BLaER1 treated with 17β-estradiol and CSF1 and Interleukin-3, amounts not matched to agents 10 nM and 100 nM (cell line): ENCODE measurements around the gene RABEPK.

Source experiments
- H3K27ac ChIP-seq, 11 experiments: shearing (Covaris generic); formaldehyde crosslinking; 2 replicates each; pipeline ENCODE4 v1.8.1; 2022
- H3K27me3 ChIP-seq, 11 experiments: shearing (Covaris generic); formaldehyde crosslinking; 2 replicates each; pipeline ENCODE4 v1.8.1; 2022
- H3K36me3 ChIP-seq, 11 experiments: shearing (Covaris generic); formaldehyde crosslinking; 2 replicates each; pipeline ENCODE4 v1.8.1; 2022
- H3K4me1 ChIP-seq, 10 experiments: shearing (Covaris generic); formaldehyde crosslinking; 2 replicates each; pipeline ENCODE4 v1.8.1; 2022
- H3K4me2 ChIP-seq, 11 experiments: shearing (Covaris generic); formaldehyde crosslinking; 2 replicates each; pipeline ENCODE4 v1.8.1; 2022
- H3K4me3 ChIP-seq, 10 experiments: shearing (Covaris generic); formaldehyde crosslinking; 2 replicates each; pipeline ENCODE4 v1.8.1; 2022
- H3K9ac ChIP-seq, 11 experiments: shearing (Covaris generic); formaldehyde crosslinking; 2 replicates each; pipeline ENCODE4 v1.8.1; 2022
- H3K9me3 ChIP-seq, 11 experiments: shearing (Covaris generic); formaldehyde crosslinking; replicated peaks in 1 of 11; 2 replicates each; pipeline ENCODE4 v1.8.1; 2022
- H4K20me1 ChIP-seq, 11 experiments: shearing (Covaris generic); formaldehyde crosslinking; 2 replicates each; pipeline ENCODE4 v1.8.1; 2022
- Cebpa-rat ChIP-seq, 11 experiments: shearing (Covaris generic); IDR thresholded peaks; 2 replicates each; pipeline ENCODE4 v1.8.1; 2022

The RABEPK gene

GRCh38 chr9:125238915-125239446, 38.6 kb downstream of the RABEPK start:
- no peaks in the 10 kb centered on the region for H3K27me3 ChIP-seq
- H4K20me1 ChIP-seq: peaks cover 65 to 71% (median 69%) of the 10 kb centered on the region in 11 experiments
- H3K4me2 ChIP-seq: peak overlapping the region; percentile 79 to 98 (median 90)
- H3K27ac ChIP-seq: 0 out of 22 replicates have a peak overlapping the region, but pooled peaks of 1 of the 11 experiments have one; percentile 4
- peak overlapping the region; percentile 79 to 99 (median 90) for H3K4me3 ChIP-seq
- H3K9ac ChIP-seq: peak overlapping the region; percentile 93 to 99 (median 97)
- no peak for TF ChIP-seq Cebpa-rat (IDR thresholded peaks at IDR 0.05)
- peaks cover 47 to 68% (median 57%) of the 10 kb centered on the region in 10 experiments for H3K4me1 ChIP-seq
- peaks cover 62 to 68% (median 65%) of the 10 kb centered on the region in 11 experiments for H3K36me3 ChIP-seq
- H3K9me3 ChIP-seq: no peaks in the 10 kb centered on the region

- H3K27ac ChIP-seq: peak overlapping the region; percentile 86 to 99 (median 94); a peak in 21 of 22 replicates
Observed at GRCh38 chr9:125239631-125240597, 39.6 kb downstream of the RABEPK start.

GRCh38 chr9:125240649-125240999, 40.3 kb downstream of the RABEPK start:
- H3K9me3 ChIP-seq: no peaks in the 10 kb centered on the region
- H3K27ac ChIP-seq: peak overlapping the region; percentile 86 to 99 (median 94)
- H3K4me1 ChIP-seq: peaks cover 48 to 61% (median 51%) of the 10 kb centered on the region in 10 experiments
- peak overlapping the region; percentile 79 to 98 (median 90) for H3K4me2 ChIP-seq
- H3K27me3 ChIP-seq: no peaks in the 10 kb centered on the region
- peak overlapping the region; percentile 79 to 99 (median 90) for H3K4me3 ChIP-seq
- peaks cover 53 to 55% (median 54%) of the 10 kb centered on the region in 11 experiments for H4K20me1 ChIP-seq
- peaks cover 49 to 52% (median 51%) of the 10 kb centered on the region in 11 experiments for H3K36me3 ChIP-seq
- H3K9ac ChIP-seq: peak overlapping the region; percentile 93 to 99 (median 97)
- TF ChIP-seq Cebpa-rat (IDR thresholded peaks at IDR 0.05): no peak

More at GRCh38 chr9:125239631-125240597, 39.6 kb downstream of the RABEPK start:
- H3K4me1 ChIP-seq: peaks cover 47 to 62% (median 56%) of the 10 kb centered on the region in 10 experiments
- no peak for TF ChIP-seq Cebpa-rat (IDR thresholded peaks at IDR 0.05)
- H3K36me3 ChIP-seq: peaks cover 56 to 59% (median 58%) of the 10 kb centered on the region in 11 experiments
- peaks cover 60 to 62% (median 61%) of the 10 kb centered on the region in 11 experiments for H4K20me1 ChIP-seq
- no peaks in the 10 kb centered on the region for H3K27me3 ChIP-seq
- H3K4me2 ChIP-seq: peak overlapping the region; percentile 79 to 98 (median 90)
- H3K9ac ChIP-seq: peak overlapping the region; percentile 93 to 99 (median 97)
- H3K9me3 ChIP-seq: no peaks in the 10 kb centered on the region
- peak overlapping the region; percentile 79 to 99 (median 90) for H3K4me3 ChIP-seq

- peak within 1 kb of the TSS; percentile 90 to 99 (median 94) for H3K27ac ChIP-seq
- H4K20me1 ChIP-seq: peaks cover 47 to 49% (median 48%) of the 10 kb centered on the region in 11 experiments
- H3K9ac ChIP-seq: peak within 1 kb of the TSS; percentile 93 to 99 (median 97)
- peaks cover 42 to 54% (median 46%) of the 10 kb centered on the region in 10 experiments for H3K4me1 ChIP-seq
- no peaks in the 10 kb centered on the region for H3K9me3 ChIP-seq
- H3K27me3 ChIP-seq: no peaks in the 10 kb centered on the region
- H3K36me3 ChIP-seq: peaks cover 43 to 46% (median 44%) of the 10 kb centered on the region in 11 experiments
- peak within 1 kb of the TSS; percentile 79 to 99 (median 90) for H3K4me3 ChIP-seq
- no peak for TF ChIP-seq Cebpa-rat (IDR thresholded peaks at IDR 0.05)
- H3K4me2 ChIP-seq: peak within 1 kb of the TSS; percentile 85 to 99 (median 91)
Observed at GRCh38 chr9:125241000-125241862, 40.9 kb downstream of the RABEPK start, which contains the start of gene HSPA5. Gene HSPA5, minus strand, starts transcription at chr9:125241343. Its CDS starts 217 bp downstream, at chr9:125241126.

- H3K27ac ChIP-seq: peak overlapping the region; percentile 88 to 99 (median 94)
Observed at GRCh38 chr9:125241863-125242739, 41.8 kb downstream of the RABEPK start.

GRCh38 chr9:125243792-125244260, 43.5 kb downstream of the RABEPK start:
- Histone ChIP-seq H3K27me3 (no peaks in the 10 kb centered on the region), H3K4me3 (no peak overlapping the region), H3K9ac (no peak overlapping the region), H3K36me3 (peaks cover 17 to 20% (median 19%) of the 10 kb centered on the region in 11 experiments), H3K4me1 (peaks cover 17 to 28% (median 22%) of the 10 kb centered on the region in 10 experiments), H3K9me3 (no peaks in the 10 kb centered on the region), H3K27ac (no peak overlapping the region), H3K4me2 (no peak overlapping the region), H4K20me1 (peaks cover 21 to 23% (median 22%) of the 10 kb centered on the region in 11 experiments; a peak in 21 of 22 replicates)
- TF ChIP-seq Cebpa-rat (IDR thresholded peaks at IDR 0.05): no peak

More at GRCh38 chr9:125241863-125242739, 41.8 kb downstream of the RABEPK start:
- H3K36me3 ChIP-seq: peaks cover 34 to 37% (median 36%) of the 10 kb centered on the region in 11 experiments
- H3K9me3 ChIP-seq: no peaks in the 10 kb centered on the region
- H3K27me3 ChIP-seq: no peaks in the 10 kb centered on the region
- H3K4me3 ChIP-seq: peak overlapping the region; percentile 79 to 99 (median 90)
- H3K9ac ChIP-seq: peak overlapping the region; percentile 93 to 99 (median 97)
- H3K4me1 ChIP-seq: peaks cover 34 to 46% (median 39%) of the 10 kb centered on the region in 10 experiments
- TF ChIP-seq Cebpa-rat (IDR thresholded peaks at IDR 0.05): no peak
- peak overlapping the region; percentile 77 to 99 (median 89) for H3K4me2 ChIP-seq
- peaks cover 38 to 40% (median 39%) of the 10 kb centered on the region in 11 experiments; a peak in 21 of 22 replicates for H4K20me1 ChIP-seq

- Histone ChIP-seq H3K9me3 (no peaks in the 10 kb centered on the region), H3K4me2 (no peak overlapping the region), H3K4me1 (peaks cover 8 to 22% (median 13%) of the 10 kb centered on the region in 10 experiments; a peak in 18 of 20 replicates), H3K36me3 (no peaks in the 10 kb centered on the region), H3K27ac (no peak overlapping the region), H3K9ac (no peak overlapping the region), H3K27me3 (no peaks in the 10 kb centered on the region), H4K20me1 (no peaks in the 10 kb centered on the region), H3K4me3 (no peak overlapping the region)
- no peak for TF ChIP-seq Cebpa-rat (IDR thresholded peaks at IDR 0.05)
Observed at GRCh38 chr9:125246261-125246667, 45.9 kb downstream of the RABEPK start.
